Stimulated activated CD4-positive, alpha-beta T cell treated with anti-CD3 and anti-CD28 coated beads, Interleukin-1b, Interleukin-23, amount 100 ng/mL, for 48 hours (primary cell): ENCODE measurements around the gene MAGI3.
"Not testable (repeated sequence)": the region's sequence is repeated elsewhere in the genome, so short reads cannot be mapped to it uniquely, and the experiment has no call there.

Source experiments
- DNase-seq: peaks from one replicate; pipeline ENCODE4 v3.0.0-alpha.2; 2020

MAGI3 gene

DNA sequence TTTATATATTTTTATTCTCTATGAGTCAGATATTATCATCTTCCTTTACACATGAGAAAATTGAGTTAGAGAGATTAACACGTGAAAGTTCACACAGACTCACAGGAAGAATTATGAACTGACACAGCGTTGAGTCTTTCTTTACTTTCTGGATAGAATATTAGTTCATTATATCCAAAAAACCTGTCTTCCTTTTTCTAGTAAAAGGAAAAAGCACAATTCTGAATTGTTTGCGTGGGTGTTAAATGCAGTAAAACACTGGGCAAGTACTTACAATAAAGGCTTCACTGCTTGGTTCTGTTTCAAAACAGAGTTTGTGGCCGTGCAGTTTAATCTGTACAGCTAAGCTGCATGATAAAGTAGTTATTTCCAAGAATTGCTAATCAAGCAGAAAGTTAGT lies 10.8 kb downstream of the MAGI3 start:
- DNase-seq, result no peak

DNA sequence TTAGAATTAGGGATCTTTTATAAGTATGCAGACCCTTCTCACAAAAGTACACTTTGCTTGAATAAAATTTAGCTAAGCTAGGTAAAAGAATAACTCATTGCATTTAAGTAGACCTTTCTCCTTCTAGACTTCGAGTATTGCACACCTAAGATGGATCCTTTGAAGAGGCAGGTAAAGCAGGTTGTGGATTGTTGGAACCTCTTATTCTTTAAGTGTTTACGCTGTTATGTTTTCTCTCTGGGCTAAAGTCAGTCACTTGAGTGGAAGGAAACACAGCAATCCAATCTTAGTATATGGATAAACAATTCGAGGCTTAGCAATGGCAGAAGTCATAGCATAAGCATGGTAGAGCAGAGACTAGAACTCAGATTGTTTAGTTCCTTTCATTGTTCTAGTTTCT lies 11.4 kb downstream of the MAGI3 start:
- DNase-seq, result no peak

DNA sequence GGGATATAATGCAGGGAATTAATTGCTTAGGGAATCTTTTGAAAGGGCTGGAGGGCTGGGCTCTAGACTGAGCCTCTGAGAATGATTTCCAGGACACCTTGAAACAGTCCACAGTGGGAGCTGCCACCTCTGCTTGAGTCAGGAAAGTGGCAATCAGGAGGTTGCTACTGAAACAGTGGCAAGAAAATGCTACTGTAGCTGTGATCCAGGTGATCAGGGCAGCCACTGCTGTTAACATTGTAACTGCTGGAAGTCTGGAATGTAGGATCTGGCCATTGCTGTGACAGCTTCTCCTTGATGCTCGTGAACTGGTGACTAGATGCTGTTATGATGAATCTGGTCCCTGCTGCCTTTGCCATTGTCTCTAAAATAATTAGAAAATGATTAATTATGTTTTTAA lies 12.8 kb downstream of the MAGI3 start:
- DNase-seq, result no peak

DNA sequence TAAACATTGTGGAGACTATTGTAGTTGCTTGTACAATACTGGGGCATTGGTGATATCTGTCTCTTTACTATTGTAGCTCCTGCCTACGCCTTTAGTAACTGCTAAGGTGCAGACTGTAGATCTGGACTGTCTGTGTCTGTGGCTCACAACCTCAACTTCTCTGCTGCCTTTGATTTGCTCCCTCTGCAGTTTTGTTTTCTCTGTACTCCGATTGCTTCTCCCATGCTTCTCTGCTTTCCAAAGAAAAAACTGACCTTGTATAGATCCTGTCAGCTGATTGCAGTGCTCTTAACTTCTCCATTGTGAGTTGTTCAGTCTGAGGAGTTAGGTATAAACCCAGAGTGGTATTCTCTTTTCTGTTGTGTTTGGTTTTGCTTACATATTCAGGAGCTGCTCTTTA lies 15.3 kb downstream of the MAGI3 start:
- DNase-seq, result no peak

DNA sequence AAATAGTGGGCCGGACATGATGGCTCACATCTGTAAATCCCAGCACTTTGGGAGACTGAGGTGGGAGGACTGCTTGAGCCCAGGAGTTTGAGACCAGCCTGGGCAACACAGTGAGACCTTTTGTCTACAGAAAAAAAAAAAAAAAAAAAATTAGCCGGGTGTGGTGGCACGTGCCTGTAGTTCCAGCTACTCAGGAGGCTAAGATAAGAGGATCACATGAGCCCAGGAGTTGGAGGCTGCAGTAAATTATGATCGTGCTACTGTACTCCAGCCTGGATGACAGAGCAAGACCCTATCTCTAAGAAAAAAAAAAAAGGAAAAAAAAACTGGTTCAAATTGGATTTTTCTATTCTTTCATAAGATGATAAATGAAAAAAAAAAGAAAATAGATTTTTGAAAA lies 15.8 kb downstream of the MAGI3 start:
- DNase-seq, result not testable (repeated sequence)

DNA sequence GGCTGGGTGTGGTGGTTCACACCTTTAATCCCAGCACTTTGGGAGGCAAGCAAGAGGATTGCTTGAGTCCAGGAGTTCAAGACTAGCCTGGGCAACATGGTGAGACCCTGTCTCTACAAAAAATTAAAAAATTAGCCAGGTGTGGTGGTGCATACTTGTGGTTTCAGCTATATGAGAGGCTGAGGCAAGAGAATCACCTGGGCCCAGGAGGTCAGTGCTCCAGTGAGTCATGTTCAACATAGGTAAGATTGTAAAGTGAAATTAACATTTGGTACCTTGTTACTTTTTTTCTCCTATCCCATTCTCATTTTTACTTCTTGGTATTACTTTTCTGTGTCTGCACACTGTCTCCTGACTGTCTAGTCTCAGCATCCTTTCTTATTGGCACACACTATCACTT lies 19.0 kb downstream of the MAGI3 start:
- no peak for DNase-seq

DNA sequence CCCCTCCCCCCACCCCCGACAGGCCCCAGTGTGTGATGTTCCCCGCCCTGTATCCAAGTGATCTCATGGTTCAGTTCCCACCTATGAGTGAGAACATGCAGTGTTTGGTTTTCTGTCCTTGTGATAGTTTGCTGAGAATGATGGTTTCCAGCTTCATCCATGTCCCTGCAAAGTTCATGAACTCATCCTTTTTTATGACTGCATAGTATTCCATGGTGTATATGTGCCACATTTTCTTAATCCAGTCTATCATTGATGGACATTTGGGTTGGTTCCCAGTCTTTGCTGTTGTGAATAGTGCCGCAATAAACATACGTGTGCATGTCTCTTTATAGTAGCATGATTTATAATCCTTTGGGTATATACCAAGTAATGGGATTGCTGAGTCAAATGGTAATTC lies 21.7 kb downstream of the MAGI3 start:
- DNase-seq, result not testable (repeated sequence)

DNA sequence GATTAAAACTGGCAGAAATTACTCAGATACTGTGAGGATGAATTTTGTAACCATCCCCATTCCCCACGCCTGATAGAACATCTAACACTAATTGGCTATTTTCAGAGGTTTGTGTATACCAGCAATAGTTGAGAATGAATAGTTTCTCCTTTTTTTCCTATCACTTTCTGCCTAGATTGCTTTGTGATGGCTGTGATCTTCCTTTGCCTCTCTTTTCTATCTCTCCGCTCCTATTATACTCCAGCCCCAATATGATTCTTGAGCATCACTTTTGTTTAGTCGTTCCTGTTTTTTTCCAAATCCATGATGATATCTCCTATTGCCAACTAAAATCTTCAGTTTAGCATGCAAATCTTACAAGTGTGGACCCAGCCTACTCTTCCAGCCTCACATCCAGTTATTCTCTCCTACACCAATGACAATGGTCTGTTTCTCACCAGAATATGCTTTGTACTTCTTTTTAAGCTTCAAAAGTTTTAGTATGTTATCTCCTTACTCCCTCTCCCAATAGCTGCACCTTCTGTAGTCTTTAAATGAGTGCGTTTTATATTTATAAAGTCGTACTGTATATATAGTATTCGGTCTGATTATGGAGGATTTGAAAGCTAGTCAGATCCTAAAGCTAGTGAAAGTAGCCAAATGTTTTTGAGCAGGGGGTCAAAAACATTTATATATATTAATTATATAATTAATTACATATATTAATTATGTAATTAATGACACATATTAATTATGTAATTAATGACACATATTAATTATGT lies 25.2 kb downstream of the MAGI3 start:
- DNase-seq, result no peak

DNA sequence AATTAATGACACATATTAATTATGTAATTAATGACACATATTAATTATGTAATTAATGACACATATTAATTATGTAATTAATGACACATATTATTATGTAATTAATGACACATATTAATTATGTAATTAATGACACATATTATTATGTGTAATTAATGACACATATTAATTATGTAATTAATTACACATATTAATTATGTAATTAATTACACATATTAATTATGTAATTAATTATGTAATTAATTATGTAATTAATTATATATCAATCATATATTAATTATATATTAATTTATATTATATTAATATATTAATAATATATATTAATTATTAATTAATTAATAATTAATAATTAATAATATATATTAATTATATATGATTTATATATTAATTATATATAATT lies 25.8 kb downstream of the MAGI3 start:
- not testable (repeated sequence) for DNase-seq

DNA sequence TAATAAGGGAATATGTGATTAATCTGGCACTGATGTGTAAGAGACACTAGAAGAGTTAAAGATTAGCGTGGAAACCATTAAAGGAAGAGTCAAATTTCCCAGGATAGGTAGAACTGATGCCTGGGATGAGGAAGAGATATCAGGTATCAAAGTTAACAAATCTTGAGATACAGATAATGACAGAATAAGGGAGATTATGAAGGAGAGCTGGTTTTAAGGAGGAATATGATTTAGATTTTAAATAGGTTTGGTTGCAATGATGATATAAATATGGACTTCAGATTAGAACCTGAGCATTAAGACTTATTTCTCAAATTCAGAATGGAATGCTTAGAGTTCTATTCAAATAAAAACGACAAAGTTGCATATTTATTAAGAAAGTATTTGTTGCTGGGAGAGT lies 26.2 kb downstream of the MAGI3 start:
- no peak for DNase-seq

DNA sequence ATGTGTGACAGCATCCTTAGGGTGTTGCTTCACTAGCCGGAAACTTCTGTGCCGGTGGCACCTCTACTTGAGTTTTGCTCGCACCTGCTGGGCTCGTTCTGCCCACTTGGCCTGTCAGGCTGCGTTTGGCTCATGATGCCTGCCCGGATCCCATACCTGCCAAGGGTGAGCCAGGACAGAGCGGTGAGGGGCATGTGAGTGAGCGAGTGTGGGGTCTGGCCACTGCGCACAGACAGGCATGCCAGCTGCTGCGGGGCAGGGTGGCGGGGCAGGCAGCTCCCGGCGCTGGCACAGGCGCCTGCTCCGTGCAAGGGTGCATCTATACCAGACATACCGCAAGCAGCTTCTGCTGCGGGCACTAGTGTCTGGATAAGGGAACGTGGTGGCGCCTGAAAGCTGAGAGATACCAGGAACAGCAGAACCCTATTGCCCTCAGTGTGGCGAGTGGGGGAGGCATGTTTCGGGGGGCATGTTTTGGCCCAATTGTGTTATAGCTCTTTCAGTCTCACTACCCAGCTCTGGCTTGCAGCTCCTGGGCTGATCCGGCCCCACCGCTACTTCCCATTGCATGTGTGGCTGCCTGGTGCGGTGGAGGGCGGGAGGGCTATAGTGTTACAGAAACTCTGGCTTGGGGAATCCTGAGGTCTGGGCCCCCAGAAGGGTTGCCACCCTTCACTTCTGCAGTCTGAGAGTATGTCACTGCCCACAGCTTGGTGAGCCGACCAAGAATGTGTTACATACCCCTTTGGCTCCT lies 32.2 kb downstream of the MAGI3 start:
- DNase-seq, result no peak

DNA sequence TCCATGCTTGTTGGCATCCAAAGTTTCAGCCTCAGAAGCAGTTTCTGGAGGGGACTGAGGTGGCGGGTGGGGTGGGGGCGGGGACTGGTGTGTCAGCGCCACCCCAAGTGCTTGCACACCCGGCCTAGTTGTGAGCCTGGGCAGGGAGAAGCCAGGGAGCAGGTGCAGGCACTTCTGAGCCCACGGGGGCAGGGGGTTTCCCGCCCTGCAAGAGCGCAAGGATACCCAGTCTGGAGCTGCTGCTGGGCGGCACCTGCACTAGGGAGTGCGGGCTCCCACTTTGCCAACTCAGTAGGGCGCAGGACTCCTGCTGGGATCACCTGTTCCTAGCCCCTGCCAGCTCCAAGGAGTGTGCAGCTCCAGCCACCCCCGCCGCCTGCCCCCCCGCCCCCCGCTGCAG lies 33.5 kb downstream of the MAGI3 start:
- DNase-seq, result no peak

DNA sequence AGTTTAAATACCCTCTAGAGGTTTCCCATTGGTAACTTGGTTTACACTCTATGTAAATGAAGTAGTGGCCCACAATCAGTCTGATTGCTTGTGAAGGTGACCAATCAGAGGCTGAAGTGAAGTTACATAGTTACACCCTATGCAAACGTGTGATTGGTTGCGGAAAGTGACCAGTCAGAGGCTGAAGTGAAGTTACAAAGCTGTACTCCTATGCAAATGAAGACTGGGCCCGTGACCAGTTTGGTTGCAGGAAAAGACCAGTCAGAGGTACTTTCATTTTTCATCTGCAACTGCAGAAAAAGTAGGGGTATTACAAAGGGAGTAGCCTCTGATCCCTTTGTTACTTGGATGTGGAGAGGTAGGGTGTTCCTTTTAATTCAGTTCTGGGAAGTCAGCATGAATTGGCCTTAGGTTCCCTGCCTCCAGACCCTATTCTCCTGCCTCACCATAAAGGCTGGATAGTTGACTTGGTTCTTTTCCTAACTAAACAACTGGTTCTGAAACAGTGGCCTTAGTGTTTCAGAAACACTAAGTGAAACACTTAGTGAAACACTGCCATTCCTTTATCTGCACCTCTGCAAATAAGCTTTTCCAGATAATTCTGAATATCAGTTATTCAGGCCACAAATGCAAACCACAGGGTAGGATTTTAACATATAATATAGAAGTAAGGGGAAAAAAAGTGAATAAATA lies 39.3 kb downstream of the MAGI3 start:
- DNase-seq, result peak; percentile 4

DNA sequence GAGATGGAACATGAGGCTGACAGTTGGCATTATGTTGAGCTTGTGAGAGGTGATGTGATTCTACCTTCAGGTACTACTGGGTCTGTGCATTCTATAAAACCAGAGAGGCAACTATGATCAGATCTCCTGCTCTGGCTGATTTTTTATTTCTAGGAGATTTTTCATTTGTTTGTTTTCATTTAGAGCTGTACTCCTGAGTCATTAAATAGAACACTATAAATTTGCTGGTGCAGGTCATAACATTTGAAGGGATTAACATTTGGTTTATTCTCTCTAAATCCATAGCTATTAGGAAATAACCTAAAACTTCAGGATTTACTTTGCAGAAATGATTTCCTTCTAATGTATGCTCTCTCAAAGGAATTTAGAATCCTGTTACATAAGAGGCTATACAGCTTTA lies 42.9 kb downstream of the MAGI3 start:
- no peak for DNase-seq

DNA sequence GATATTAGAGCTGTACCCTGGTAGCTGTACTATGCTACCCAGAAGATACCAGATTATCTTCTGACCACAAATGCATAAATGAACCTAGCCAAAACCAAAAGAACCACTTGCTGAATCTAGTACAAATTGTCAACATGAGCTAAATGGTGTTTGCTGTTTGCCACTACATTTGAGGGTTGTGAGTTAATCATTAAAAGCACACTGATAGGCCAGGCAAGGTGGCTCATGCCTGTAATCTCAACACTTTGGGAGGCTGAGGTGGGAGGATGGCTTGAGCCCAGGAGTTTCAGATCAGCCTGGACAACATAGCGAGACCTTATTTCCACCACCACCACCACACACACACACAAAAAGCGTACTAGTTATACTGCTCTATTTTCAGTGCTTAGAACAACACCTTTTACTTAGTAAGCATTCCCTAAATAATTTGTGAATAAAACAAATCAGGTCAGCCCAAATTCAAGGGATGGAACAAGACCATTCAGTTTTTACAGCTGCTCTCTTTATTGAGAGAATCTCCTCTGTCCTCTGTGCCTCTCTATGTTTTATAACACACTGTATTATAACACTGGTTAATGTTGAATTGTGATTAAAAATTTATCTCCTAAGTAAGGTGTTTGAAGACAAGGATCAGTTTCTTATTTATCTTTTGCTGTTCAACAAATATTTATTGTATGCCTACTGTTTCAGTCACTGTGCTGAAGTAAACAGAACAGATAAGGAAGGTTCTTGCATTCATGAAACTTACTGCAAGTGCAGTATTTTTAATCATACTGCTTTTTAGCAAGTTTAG lies 44.0 kb downstream of the MAGI3 start:
- DNase-seq, result no peak

DNA sequence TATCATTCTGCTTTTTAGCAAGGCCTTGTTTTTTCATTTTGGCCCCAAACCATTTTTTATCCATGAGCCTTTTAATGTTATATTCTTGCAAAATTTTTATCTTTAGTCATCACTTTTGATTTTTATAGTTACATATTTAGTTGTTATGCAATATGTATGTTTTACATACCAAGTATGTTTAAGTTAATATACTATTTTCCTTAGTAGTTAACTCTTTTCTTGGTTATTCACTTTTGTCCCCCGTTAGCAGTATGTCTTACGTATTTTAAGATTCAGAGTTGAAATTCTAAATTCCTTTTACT lies 44.5 kb downstream of the MAGI3 start:
- DNase-seq, result no peak

DNA sequence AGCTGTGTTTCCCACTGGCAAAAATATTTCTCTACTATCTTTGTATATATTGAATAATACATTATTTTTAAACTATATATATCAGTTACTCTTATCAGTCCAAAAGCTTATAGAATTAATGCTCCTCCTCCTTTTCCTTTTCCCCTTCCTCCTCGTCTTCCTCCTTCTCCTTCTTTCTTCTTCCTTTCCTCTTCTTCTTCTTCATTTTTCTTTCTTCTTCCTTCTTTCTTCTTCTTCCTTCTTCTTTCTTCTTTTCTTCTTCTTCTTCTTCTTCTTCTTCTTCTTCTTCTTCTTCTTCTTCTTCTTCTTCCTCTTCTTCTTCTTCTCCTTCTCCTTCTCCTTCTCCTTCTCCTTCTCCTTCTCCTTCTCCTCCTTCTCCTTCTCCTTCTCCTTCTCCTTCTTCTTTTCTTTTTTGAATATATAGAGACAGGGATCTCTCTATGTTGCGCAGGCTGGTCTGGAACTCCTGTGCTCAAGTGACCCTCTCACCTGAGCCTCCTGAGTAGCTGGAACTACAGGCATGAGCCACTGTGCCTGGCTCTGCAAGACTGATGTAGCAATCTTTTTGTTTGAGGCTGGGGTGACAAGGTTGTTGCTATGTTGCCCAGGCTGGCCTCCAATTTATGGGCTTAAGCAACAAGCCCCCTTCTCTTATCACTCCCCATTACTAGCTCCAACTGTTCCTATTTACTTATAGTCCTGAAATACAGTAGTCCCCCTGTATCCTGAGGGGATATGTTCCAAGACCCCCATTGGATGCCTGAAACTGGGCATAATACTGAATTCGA lies 47.4 kb downstream of the MAGI3 start:
- no peak for DNase-seq

DNA sequence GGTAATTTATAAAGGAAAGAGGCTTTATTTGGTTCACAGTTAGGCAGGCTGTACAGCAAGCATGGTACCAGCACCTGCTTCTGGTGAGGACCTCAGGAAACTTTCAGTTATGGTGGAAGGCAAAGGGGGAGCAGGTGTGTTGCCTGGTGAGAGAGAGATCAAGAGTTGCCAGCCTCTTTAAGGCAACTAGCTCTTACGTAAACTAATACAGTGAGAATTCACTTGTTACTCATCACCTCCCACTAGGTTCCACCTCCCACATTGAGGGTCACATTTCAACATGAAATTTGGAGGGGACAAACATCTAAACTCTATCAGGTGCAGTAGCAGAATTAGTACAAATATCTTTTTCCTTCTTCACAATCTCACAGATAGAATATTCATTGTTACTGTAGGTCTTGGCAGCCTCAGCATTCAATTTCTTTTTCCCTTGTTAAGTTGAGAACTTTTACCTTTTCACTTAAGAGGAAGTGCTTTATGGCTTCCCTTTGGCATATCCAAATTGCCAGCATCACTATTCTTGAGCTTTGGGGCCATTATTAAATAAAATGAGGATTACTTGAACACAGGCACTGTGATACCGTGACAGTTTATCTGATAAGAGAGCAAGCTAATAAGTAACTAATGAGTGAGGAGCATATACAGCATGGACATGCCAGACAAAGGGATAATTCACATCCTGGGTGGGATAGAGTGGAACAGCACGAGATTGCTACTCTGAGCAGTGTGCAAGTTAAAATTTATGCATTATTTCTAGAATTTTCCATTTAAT lies 48.4 kb downstream of the MAGI3 start:
- DNase-seq, result no peak

DNA sequence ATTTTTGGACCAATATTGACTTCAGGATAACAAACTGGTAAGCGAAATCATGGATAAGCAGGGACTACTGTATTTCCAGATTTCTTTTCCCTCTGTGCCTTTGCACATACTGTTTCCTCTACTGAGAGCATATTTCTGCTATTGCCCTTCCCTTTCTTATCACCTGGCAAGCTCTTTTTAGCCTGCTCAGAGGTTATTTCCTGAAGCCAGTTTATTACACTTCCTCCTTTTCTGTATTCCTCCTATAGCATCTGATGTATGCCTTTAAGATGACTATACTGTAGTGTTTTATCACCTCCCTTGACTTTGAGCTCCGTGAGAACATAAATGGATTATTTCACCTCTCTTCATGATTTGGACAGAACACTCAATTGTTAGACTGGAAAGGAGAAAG lies 49.0 kb downstream of the MAGI3 start:
- no peak for DNase-seq

DNA sequence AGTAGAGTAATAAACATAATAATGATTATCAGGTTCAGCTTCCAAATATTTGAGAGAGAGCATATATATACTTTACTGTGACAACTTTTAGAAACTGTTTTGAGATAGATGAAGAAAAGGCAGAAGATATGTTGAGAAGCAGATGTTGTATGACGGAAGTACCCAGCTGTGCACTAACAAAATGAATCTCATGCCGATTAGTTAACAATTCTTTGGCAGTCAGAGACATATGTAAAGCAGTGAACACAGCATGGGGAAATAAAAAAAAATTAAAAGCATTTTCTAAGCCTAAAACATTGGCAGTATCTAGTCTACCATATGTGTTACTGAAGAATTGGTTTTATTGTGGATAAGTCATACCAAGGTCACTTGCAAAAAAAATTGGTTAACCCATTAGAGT lies 51.8 kb downstream of the MAGI3 start:
- DNase-seq, result no peak

DNA sequence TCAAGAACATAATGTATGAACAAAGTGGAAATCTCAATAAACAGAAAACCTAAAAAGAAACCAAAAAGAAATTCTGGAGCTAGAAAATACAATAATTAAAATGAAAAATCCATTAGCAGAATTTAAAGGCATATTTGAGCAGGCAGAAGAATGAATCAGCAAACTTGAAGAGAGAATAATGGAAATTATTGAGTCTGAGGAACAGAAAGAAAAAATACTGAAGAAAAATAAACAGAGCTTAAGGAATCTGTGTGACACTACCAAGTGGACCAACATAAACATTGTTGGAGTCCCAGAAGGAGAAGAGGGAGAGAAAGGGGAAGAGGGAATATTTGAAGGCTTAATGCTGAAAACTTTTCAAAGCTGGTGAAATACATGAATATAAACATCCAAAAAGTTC lies 54.5 kb downstream of the MAGI3 start:
- no peak for DNase-seq

DNA sequence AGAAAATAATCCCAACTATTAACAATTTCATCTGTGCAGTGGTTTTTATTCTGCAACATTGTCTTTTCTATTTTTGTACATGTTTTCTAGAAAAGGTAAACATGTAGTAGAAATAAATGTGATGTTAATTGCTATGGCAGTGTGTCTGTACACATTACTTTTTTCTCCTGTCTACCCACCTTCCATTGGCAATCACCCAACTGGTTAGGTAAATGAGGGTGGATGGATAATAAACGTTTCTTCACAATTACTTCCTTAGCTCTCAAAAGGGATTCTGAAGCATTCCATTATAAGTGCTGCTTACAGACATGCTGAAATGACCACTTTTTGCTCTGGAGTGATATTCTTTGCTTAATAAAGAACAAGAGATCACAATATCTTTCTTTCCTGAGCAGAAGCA lies 61.4 kb downstream of the MAGI3 start:
- DNase-seq, result no peak
